Keratinocyte (primary cell): Measurements from ENCODE around the gene AASS. TPM values are rescaled to one million over a fixed set of nuclear protein-coding genes. Genes with fewer than 3 reads are reported as not detected.

Experiments used
- DNase-seq: peaks from one replicate; pipeline ENCODE4 v3.0.0-alpha.2; 2011; ENCODE audit warnings: low read depth, missing footprints, low spot score
- FAIRE-seq: peaks from 2 replicates; lab custom pipeline; 2011; peaks lifted over from hg19 to GRCh38; lab: Jason Lieb, UNC
- H2AFZ ChIP-seq: 2 replicates; pipeline ENCODE4 v1.6.0; 2012; ENCODE audit warnings: low read length, control low read depth, inconsistent platforms; ENCODE audit not compliant: control insufficient read depth
- H3K27ac ChIP-seq: 2 replicates; pipeline ENCODE4 v1.5.1; 2011; ENCODE audit warnings: low read length; ENCODE audit not compliant: control insufficient read depth, insufficient read depth
- H3K27me3 ChIP-seq: 3 replicates; pipeline ENCODE4 v1.6.0; 2011; ENCODE audit warnings: low read length; ENCODE audit not compliant: control insufficient read depth, insufficient read depth; ENCODE audit errors: extremely low read depth
- H3K36me3 ChIP-seq, 2 experiments: 2 replicates in 1 of 2; 3 replicates in 1 of 2; pipeline ENCODE4 v1.5.1; 2011; ENCODE audit warnings: low read length in 2 of 2, mild to moderate bottlenecking in 1 of 2; ENCODE audit not compliant: control insufficient read depth in 2 of 2, insufficient read depth in 2 of 2; ENCODE audit errors: extremely low read depth in 1 of 2
- H3K4me1 ChIP-seq: 3 replicates; pipeline ENCODE4 v1.5.1; 2011; ENCODE audit warnings: low read length; ENCODE audit not compliant: control insufficient read depth, insufficient read depth; ENCODE audit errors: extremely low read depth
- H3K4me2 ChIP-seq: 3 replicates; pipeline ENCODE4 v1.6.0; 2011; ENCODE audit warnings: low read depth, low read length; ENCODE audit not compliant: control insufficient read depth, insufficient read depth; ENCODE audit errors: extremely low read depth
- H3K4me3 ChIP-seq, 3 experiments: fragments of 200-600 bp in 1 of 3; sonication (generic) in 1 of 3; 2 replicates in 2 of 3; 3 replicates in 1 of 3; pipeline ENCODE4 v1.5.1; 2011 to 2016; ENCODE audit warnings: low read length in 3 of 3, mild to moderate bottlenecking in 3 of 3, control low read depth in 2 of 3, inconsistent platforms in 1 of 3, low read depth in 1 of 3, mixed read lengths in 1 of 3, mixed run types in 1 of 3, moderate library complexity in 1 of 3; ENCODE audit not compliant: control insufficient read depth in 2 of 3, insufficient read depth in 2 of 3; ENCODE audit errors: extremely low read depth in 1 of 3
- H3K79me2 ChIP-seq: 2 replicates; pipeline ENCODE4 v1.6.0; 2012; ENCODE audit warnings: low read length; ENCODE audit not compliant: control insufficient read depth, insufficient read depth
- H3K9ac ChIP-seq: 3 replicates; pipeline ENCODE4 v1.6.0; 2011; ENCODE audit warnings: low read length; ENCODE audit not compliant: control insufficient read depth, insufficient read depth; ENCODE audit errors: extremely low read depth
- H3K9me1 ChIP-seq: 3 replicates; pipeline ENCODE4 v1.6.0; 2011; ENCODE audit warnings: low read length; ENCODE audit not compliant: control insufficient read depth, insufficient read depth; ENCODE audit errors: extremely low read depth
- H3K9me3 ChIP-seq: 2 replicates; pipeline ENCODE4 v1.5.1; 2012; ENCODE audit warnings: low read depth, low read length; ENCODE audit not compliant: control insufficient read depth
- H4K20me1 ChIP-seq: 3 replicates; pipeline ENCODE4 v1.6.0; 2011; ENCODE audit warnings: low read length; ENCODE audit not compliant: control insufficient read depth, insufficient read depth; ENCODE audit errors: extremely low read depth
- CTCF ChIP-seq, 3 experiments: IDR thresholded peaks in 1 of 3; conservative IDR thresholded peaks in 1 of 3; optimal IDR thresholded peaks in 1 of 3; 2 replicates in 2 of 3; 3 replicates in 1 of 3; pipeline versions ENCODE3 to v1.5.1; 2011; ENCODE audit warnings: low read length in 3 of 3, mild to moderate bottlenecking in 3 of 3, moderate library complexity in 2 of 3, control low read depth in 1 of 3, inconsistent platforms in 1 of 3; ENCODE audit not compliant: insufficient read depth in 2 of 3; ENCODE audit errors: extremely low read depth in 1 of 3
- EZH2 ChIP-seq: IDR thresholded peaks from one replicate; pipeline ENCODE4 v1.6.1; 2012; ENCODE audit warnings: inconsistent platforms, mild to moderate bottlenecking, low read length, moderate library complexity
- dilution Hi-C: fragments of 300-500 bp; cut with MboI; formaldehyde crosslinking; loops from one replicate; pipeline ENCODE4 v1.7.0; 2020; ENCODE audit warnings: low sequenced_read_pairs; ENCODE audit not compliant: extremely low pct_ligation_motif_present
- polyA minus RNA-seq, 3 experiments: library from RNA; depleted of rRNA, polyadenylated mRNA; stranded (reverse); fragments of >200 nt; gene quantifications; 1 replicate in 1 of 3; 2 replicates in 1 of 3; 3 replicates in 1 of 3; pipeline ENCODE4 v1.2.3, GENCODE V29; 2011
- polyA plus RNA-seq, 5 experiments: library from polyadenylated mRNA; depleted of rRNA in 3 of 5; stranded (reverse) in 3 of 5; stranded (forward) in 1 of 5; unstranded in 1 of 5; fragments of >200 nt; gene quantifications; 1 replicate in 1 of 5; 2 replicates in 3 of 5; 3 replicates in 1 of 5; pipeline versions ENCODE4 v1.2.1 to v1.2.3, GENCODE V29; 2011 to 2012; ENCODE audit warnings: missing spikeins in 2 of 5, low read depth in 1 of 5, low replicate concordance in 1 of 5

Gene AASS
- polyA plus RNA-seq (5.8 to 10.3 TPM (median 6.8 TPM) in 3 replicates), polyA minus RNA-seq (8.4 to 21.4 TPM (median 9.5 TPM) in 3 replicates)
- polyA plus RNA-seq (2011; ENCODE audit: low read depth) = 4.4 TPM
- 1.6 and 2.1 TPM in 2 replicates for polyA plus RNA-seq (2011; cell fraction: cytosol; rRNA removed)
- polyA plus RNA-seq (2011; cell fraction: nucleus; rRNA removed) = 17.3 and 18.8 TPM in 2 replicates
- polyA plus RNA-seq (2012; ENCODE audit: low replicate concordance) = 2.3 and 9.2 TPM in 2 replicates
- polyA minus RNA-seq (2011; cell fraction: cytosol; rRNA and poly(A)+ RNA removed) = 3.5 TPM
- 16.6 and 29.6 TPM in 2 replicates for polyA minus RNA-seq (2011; cell fraction: nucleus; rRNA and poly(A)+ RNA removed)

GRCh38 chr7:122143751-122144711, at the start of gene AASS:
Gene AASS (minus strand): TSS chr7:122144249. CDS start chr7:122133726, 10,523 bp downstream.
- H4K20me1 ChIP-seq = no peaks in the 10 kb centered on the region
- DNase-seq (peak; percentile 84), FAIRE-seq (peak; percentile 83)
- peak within 1 kb of the TSS; percentile 84 for H3K9ac ChIP-seq
- peaks cover 28% of the 10 kb centered on the region for H3K4me1 ChIP-seq
- H2AFZ ChIP-seq = peak within 1 kb of the TSS; percentile 92
- dilution Hi-C loops = no loop called here
- H3K4me3 ChIP-seq = peak within 1 kb of the TSS; percentile 77 to 95 (median 85)
- H3K27ac ChIP-seq = peak within 1 kb of the TSS; percentile 68
- H3K79me2 ChIP-seq = peaks cover 31% of the 10 kb centered on the region
- no peaks in the 10 kb centered on the region for H3K27me3 ChIP-seq
- peak within 1 kb of the TSS; percentile 79 for H3K4me2 ChIP-seq
- H3K9me1 ChIP-seq = peaks cover 4% of the 10 kb centered on the region
- H3K9me3 ChIP-seq = no peaks in the 10 kb centered on the region
- H3K36me3 ChIP-seq = no peaks in the 10 kb centered on the region
- TF ChIP-seq EZH2 = no peak
- no peak for TF ChIP-seq CTCF (optimal IDR thresholded peaks at IDR 0.05 in 1 of 3, IDR thresholded peaks at IDR 0.05 in 1 of 3, conservative IDR thresholded peaks at IDR 0.05 in 1 of 3; ENCODE audit: extremely low read depth in 1 of 3, insufficient read depth in 2 of 3, low read length in 3 of 3)

- Histone ChIP-seq H3K27me3 (no peaks in the 10 kb centered on the region), H3K4me1 (no peaks in the 10 kb centered on the region), H3K4me2 (no peak overlapping the region), H3K9ac (no peak overlapping the region), H3K4me3 (no peak overlapping the region), H3K36me3 (no peaks in the 10 kb centered on the region), H3K79me2 (no peaks in the 10 kb centered on the region), H3K27ac (no peak overlapping the region), H3K9me1 (no peaks in the 10 kb centered on the region), H3K9me3 (no peaks in the 10 kb centered on the region), H2AFZ (no peak overlapping the region), H4K20me1 (no peaks in the 10 kb centered on the region)
- dilution Hi-C loops = no loop called here
- DNase-seq (no peak), FAIRE-seq (no peak)
- TF ChIP-seq CTCF (optimal IDR thresholded peaks at IDR 0.05 in 1 of 3, IDR thresholded peaks at IDR 0.05 in 1 of 3, conservative IDR thresholded peaks at IDR 0.05 in 1 of 3; ENCODE audit: extremely low read depth in 1 of 3, insufficient read depth in 2 of 3, low read length in 3 of 3) (no peak), EZH2 (no peak)
These were observed 44.7 kb upstream of the AASS start for GRCh38 chr7:122188785-122189184.
